HG02678 (cell line): ENCODE measurements around the gene AKT1S1.

ENCODE experiments used
- ATAC-seq: cut with Tn5 transposase; IDR thresholded peaks from one replicate; pipeline ENCODE4 v1.9.1; 2021; ENCODE audit warnings: mild to moderate bottlenecking, moderate library complexity; ENCODE audit not compliant: unreplicated experiment

AKT1S1 gene

GRCh38 chr19:49856574-49857021, 20.6 kb downstream of the AKT1S1 start:
- ATAC-seq = no peak

- ATAC-seq = no peak
These were observed 21.2 kb downstream of the AKT1S1 start for GRCh38 chr19:49855676-49856573.

- ATAC-seq = no peak
These were observed 21.9 kb downstream of the AKT1S1 start for GRCh38 chr19:49855277-49855675.

- no peak for ATAC-seq
These were observed 22.5 kb downstream of the AKT1S1 start for GRCh38 chr19:49854378-49855263.

- no peak for ATAC-seq
These were observed 23.2 kb downstream of the AKT1S1 start for GRCh38 chr19:49853852-49854377.

- no peak for ATAC-seq
These were observed 24.5 kb downstream of the AKT1S1 start for GRCh38 chr19:49852631-49853126.

GRCh38 chr19:49851456-49852259, 25.5 kb downstream of the AKT1S1 start:
- peak; percentile 5 for ATAC-seq

- peak; percentile 78 for ATAC-seq
These were observed 26.4 kb downstream of the AKT1S1 start, which contains the start of gene PTOV1 for GRCh38 chr19:49850487-49851342. Gene PTOV1, plus strand, starts transcription at chr19:49851159.

- ATAC-seq = no peak
These were observed 27.0 kb downstream of the AKT1S1 start for GRCh38 chr19:49850221-49850486.

- ATAC-seq = no peak
These were observed 27.5 kb downstream of the AKT1S1 start for GRCh38 chr19:49849433-49850220.

GRCh38 chr19:49848938-49849337, 28.2 kb downstream of the AKT1S1 start:
- ATAC-seq = no peak

GRCh38 chr19:49847731-49848696, 29.1 kb downstream of the AKT1S1 start:
- ATAC-seq = no peak

- ATAC-seq = no peak
These were observed 30.7 kb downstream of the AKT1S1 start for GRCh38 chr19:49846408-49846807.

- ATAC-seq = no peak
These were observed 31.7 kb downstream of the AKT1S1 start for GRCh38 chr19:49845414-49845813.

GRCh38 chr19:49844138-49845095, 32.7 kb downstream of the AKT1S1 start:
- no peak for ATAC-seq

- ATAC-seq = no peak
These were observed 33.9 kb downstream of the AKT1S1 start for GRCh38 chr19:49843265-49843664.
